ENCODE data around the gene BTBD18.

Gene BTBD18

DNA sequence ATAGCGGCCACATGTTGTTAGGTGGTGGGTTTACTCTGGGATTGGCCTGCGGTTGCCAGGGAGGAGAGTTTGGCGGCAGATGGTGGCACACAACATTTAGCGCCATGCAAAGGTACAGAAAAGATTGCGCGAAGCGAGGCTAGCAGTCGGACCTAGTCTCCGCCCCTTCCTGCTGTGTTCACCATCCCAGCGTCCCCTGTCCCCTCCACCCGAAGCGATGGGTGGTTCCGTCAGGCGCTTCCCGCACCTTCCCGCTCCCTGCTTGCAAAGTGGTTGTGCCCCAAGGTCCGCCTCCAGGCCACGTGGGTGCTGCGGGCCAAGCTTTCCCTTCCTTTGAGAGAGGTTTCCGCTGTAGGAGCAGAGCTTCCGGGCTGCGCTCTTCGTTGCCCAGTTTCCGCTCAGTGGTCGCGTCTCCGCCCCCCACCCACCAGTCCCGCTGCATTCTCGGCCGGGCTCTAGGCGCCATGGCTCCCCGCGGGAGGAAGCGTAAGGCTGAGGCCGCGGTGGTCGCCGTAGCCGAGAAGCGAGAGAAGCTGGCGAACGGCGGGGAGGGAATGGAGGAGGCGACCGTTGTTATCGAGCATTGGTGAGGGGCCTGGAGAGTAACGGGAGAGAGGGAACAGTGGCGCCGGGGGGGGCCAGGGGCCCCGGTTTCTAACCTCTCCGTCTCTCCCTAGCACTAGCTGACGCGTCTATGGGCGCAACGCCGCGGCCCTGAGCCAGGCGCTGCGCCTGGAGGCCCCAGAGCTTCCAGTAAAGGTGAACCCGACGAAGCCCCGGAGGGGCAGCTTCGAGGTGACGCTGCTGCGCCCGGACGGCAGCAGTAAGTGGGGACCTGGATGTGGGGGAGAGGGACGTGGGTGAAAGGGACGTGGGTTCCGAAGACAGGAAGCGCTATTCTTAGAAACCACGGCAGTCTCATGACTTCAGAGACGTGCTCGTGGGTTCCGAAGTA lies 10.2 kb downstream of the BTBD18 start, which contains the start of gene SELENOH:
TSS of gene SELENOH (plus strand) at position 360 of the 955 bp plus-strand sequence. CDS start at position 465, 105 bp downstream.
- DNase-seq, result peak; percentile 97
- peak within 1 kb of the TSS; percentile 74 for H3K27ac ChIP-seq
- peak within 1 kb of the TSS; percentile 92 for H3K4me3 ChIP-seq (ENCODE audit: low read depth, low read length)
- TF ChIP-seq, protein P1, sequence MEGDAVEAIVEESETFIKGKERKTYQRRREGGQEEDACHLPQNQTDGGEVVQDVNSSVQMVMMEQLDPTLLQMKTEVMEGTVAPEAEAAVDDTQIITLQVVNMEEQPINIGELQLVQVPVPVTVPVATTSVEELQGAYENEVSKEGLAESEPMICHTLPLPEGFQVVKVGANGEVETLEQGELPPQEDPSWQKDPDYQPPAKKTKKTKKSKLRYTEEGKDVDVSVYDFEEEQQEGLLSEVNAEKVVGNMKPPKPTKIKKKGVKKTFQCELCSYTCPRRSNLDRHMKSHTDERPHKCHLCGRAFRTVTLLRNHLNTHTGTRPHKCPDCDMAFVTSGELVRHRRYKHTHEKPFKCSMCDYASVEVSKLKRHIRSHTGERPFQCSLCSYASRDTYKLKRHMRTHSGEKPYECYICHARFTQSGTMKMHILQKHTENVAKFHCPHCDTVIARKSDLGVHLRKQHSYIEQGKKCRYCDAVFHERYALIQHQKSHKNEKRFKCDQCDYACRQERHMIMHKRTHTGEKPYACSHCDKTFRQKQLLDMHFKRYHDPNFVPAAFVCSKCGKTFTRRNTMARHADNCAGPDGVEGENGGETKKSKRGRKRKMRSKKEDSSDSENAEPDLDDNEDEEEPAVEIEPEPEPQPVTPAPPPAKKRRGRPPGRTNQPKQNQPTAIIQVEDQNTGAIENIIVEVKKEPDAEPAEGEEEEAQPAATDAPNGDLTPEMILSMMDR (IDR thresholded peaks at IDR 0.05; ENCODE audit: low read depth, low read length, missing control alignments), result no peak
- peaks cover 37% of the 10 kb centered on the region for H3K36me3 ChIP-seq (replicated peaks)
- in situ Hi-C loops (cut with HindIII; ENCODE audit: low pct_ligation_motif_present, low sequenced_read_pairs), result no loop called here
- no peaks in the 10 kb centered on the region for H3K27me3 ChIP-seq (replicated peaks)

DNA sequence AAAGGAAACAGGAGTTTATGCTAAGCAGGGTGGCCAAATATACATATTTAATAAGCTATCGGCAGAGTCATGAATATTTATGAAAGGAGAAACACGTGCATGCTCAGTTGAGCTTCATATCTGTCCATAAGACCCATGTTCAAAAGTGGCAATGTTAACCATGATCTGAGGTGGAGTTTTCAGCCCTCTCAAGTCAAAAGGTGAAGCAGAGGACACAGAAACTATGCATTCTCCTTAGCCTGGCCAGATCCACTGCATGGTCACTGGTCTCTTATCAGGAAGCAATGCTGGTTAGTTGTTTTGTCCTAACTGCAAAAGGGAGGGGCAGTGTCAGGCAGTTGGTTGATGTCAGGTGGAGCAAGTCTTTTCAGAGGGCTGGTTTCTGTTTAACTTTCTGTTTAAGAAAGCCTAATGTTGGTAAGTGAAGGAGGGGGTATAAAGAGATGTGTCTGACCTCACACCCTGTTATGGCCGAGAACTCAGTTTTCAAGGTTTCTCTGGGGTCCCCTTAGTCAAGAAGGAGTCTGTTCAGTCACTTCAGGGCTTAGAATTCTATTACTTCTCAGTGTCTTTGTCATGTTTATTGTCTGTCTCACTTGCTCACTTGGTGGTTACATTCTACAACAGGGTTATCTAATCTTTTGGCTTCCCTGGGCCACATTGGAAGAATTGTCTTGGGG lies 15.9 kb downstream of the BTBD18 start:
- H3K4me3 ChIP-seq (ENCODE audit: low read depth, low read length), result no peak overlapping the region
- in situ Hi-C loops (cut with HindIII; ENCODE audit: low pct_ligation_motif_present, low sequenced_read_pairs), result no loop called here
- no peak for DNase-seq
- no peak overlapping the region for H3K27ac ChIP-seq
- TF ChIP-seq, protein P1 (IDR thresholded peaks at IDR 0.05; ENCODE audit: low read depth, low read length, missing control alignments), result no peak
- no peaks in the 10 kb centered on the region for H3K27me3 ChIP-seq (replicated peaks)
- H3K36me3 ChIP-seq (replicated peaks), result peaks cover 13% of the 10 kb centered on the region

DNA sequence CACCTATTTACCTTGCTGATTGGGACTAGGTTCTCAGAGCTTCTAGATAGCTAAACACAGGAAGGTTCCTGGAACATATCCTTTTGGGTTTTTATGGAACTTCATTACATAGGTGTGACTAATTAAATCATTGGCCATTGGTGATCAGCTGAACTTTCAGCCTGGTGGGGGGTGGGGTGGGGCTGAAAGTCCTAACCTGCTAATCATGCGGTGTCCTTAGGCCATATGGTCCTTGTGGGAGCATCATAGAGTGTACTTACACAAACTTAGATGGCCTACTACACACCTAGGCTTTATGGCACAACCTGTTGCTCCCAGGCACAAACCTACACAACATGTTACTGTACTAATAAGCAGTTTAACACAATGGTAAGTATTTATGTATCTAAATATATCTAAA lies 19.0 kb downstream of the BTBD18 start:
- no peaks in the 10 kb centered on the region for H3K27me3 ChIP-seq (replicated peaks)
- peaks cover 2% of the 10 kb centered on the region for H3K36me3 ChIP-seq (replicated peaks)
- in situ Hi-C loops (cut with HindIII; ENCODE audit: low pct_ligation_motif_present, low sequenced_read_pairs), result no loop called here
- no peak for DNase-seq
- no peak overlapping the region for H3K4me3 ChIP-seq (ENCODE audit: low read depth, low read length)
- no peak overlapping the region for H3K27ac ChIP-seq
- TF ChIP-seq, protein P1 (IDR thresholded peaks at IDR 0.05; ENCODE audit: low read depth, low read length, missing control alignments), result no peak

DNA sequence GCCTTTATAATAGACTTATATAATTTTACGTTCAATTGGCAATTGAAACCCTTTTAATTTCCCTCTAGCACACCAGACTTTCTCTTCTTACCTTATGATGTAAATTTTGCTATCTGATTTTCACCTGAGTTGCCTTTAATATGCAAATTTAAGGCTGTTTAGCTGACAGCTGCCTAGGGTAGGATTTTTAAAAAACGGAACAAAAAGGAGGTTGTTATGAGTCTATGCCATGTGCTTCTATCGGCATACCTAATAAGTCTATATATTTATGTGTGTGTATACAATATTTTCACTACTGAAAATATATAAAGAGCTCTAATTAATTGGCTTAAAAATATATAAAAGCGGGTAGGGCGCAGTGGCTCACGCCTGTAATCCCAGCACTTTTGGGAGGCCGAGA lies 22.1 kb downstream of the BTBD18 start:
- in situ Hi-C loops (cut with HindIII; ENCODE audit: low pct_ligation_motif_present, low sequenced_read_pairs), result no loop called here
- H3K27ac ChIP-seq, result no peak overlapping the region
- TF ChIP-seq, protein P1 (IDR thresholded peaks at IDR 0.05; ENCODE audit: low read depth, low read length, missing control alignments), result no peak

DNA sequence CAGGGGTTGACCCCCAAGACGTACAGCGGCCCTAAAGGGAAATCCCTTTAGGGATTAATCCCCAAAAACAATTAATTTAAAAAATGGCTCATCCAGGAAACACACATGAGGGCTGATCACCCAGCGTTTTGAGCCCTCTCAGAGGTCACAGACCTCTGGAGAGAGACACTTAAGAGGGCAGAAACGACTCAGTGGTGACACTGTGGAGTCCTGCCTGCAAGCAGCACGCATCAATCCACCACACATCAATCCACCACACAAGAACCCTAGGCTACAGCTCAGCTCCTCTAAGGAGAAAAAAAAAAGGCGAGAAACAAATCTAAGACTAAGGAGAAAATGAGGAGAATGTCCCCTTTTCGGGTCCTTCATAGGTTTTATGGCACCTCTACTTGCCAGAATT lies 22.8 kb downstream of the BTBD18 start:
- Histone ChIP-seq H3K36me3 (replicated peaks) (no peaks in the 10 kb centered on the region), H3K4me3 (ENCODE audit: low read depth, low read length) (no peak overlapping the region), H3K27ac (no peak overlapping the region), H3K27me3 (replicated peaks) (no peaks in the 10 kb centered on the region)
- in situ Hi-C loops (cut with HindIII; ENCODE audit: low pct_ligation_motif_present, low sequenced_read_pairs), result no loop called here
- no peak for DNase-seq
- TF ChIP-seq, protein P1 (IDR thresholded peaks at IDR 0.05; ENCODE audit: low read depth, low read length, missing control alignments), result no peak

More for the DNA sequence above, 22.1 kb downstream of the BTBD18 start:
- no peaks in the 10 kb centered on the region for H3K36me3 ChIP-seq (replicated peaks)
- no peak for DNase-seq
- no peak overlapping the region for H3K4me3 ChIP-seq (ENCODE audit: low read depth, low read length)
- no peaks in the 10 kb centered on the region for H3K27me3 ChIP-seq (replicated peaks)

Measured in brain microvascular endothelial cell (primary cell).